BLaER1 treated with 17β-estradiol and CSF1 and Interleukin-3, amounts not matched to agents 10 nM and 100 nM (cell line): Measurements from ENCODE around the gene DCN.

Source experiments
- H3K27ac ChIP-seq, 11 experiments: shearing (Covaris generic); formaldehyde crosslinking; 2 replicates each; pipeline ENCODE4 v1.8.1; 2022
- H3K27me3 ChIP-seq, 11 experiments: shearing (Covaris generic); formaldehyde crosslinking; 2 replicates each; pipeline ENCODE4 v1.8.1; 2022
- H3K36me3 ChIP-seq, 11 experiments: shearing (Covaris generic); formaldehyde crosslinking; 2 replicates each; pipeline ENCODE4 v1.8.1; 2022
- H3K4me1 ChIP-seq, 10 experiments: shearing (Covaris generic); formaldehyde crosslinking; 2 replicates each; pipeline ENCODE4 v1.8.1; 2022
- H3K4me2 ChIP-seq, 11 experiments: shearing (Covaris generic); formaldehyde crosslinking; 2 replicates each; pipeline ENCODE4 v1.8.1; 2022
- H3K4me3 ChIP-seq, 10 experiments: shearing (Covaris generic); formaldehyde crosslinking; 2 replicates each; pipeline ENCODE4 v1.8.1; 2022
- H3K9ac ChIP-seq, 11 experiments: shearing (Covaris generic); formaldehyde crosslinking; 2 replicates each; pipeline ENCODE4 v1.8.1; 2022
- H3K9me3 ChIP-seq, 11 experiments: shearing (Covaris generic); formaldehyde crosslinking; replicated peaks in 1 of 11; 2 replicates each; pipeline ENCODE4 v1.8.1; 2022
- H4K20me1 ChIP-seq, 11 experiments: shearing (Covaris generic); formaldehyde crosslinking; 2 replicates each; pipeline ENCODE4 v1.8.1; 2022
- Cebpa-rat ChIP-seq, 11 experiments: shearing (Covaris generic); IDR thresholded peaks; 2 replicates each; pipeline ENCODE4 v1.8.1; 2022

Gene DCN, protein sequence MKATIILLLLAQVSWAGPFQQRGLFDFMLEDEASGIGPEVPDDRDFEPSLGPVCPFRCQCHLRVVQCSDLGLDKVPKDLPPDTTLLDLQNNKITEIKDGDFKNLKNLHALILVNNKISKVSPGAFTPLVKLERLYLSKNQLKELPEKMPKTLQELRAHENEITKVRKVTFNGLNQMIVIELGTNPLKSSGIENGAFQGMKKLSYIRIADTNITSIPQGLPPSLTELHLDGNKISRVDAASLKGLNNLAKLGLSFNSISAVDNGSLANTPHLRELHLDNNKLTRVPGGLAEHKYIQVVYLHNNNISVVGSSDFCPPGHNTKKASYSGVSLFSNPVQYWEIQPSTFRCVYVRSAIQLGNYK

GRCh38 chr12:91182636-91183455, at the start of gene DCN:
Gene DCN (minus strand): TSS chr12:91182817. CDS start chr12:91178552, 4,265 bp downstream.
- no peak for TF ChIP-seq Cebpa-rat (IDR thresholded peaks at IDR 0.05)
- Histone ChIP-seq H3K9ac (no peak within 1 kb of the TSS), H3K36me3 (no peaks in the 10 kb centered on the region), H3K27me3 (no peaks in the 10 kb centered on the region), H4K20me1 (no peaks in the 10 kb centered on the region), H3K4me3 (no peak within 1 kb of the TSS), H3K4me1 (peaks cover 0 to 23% (median 11%) of the 10 kb centered on the region in 10 experiments; a peak in 13 of 20 replicates), H3K9me3 (no peaks in the 10 kb centered on the region), H3K27ac (no peak within 1 kb of the TSS), H3K4me2 (peak within 1 kb of the TSS in 7 of 11 experiments; percentile 19 to 47 (median 32); a peak in 7 of 22 replicates)

DNA sequence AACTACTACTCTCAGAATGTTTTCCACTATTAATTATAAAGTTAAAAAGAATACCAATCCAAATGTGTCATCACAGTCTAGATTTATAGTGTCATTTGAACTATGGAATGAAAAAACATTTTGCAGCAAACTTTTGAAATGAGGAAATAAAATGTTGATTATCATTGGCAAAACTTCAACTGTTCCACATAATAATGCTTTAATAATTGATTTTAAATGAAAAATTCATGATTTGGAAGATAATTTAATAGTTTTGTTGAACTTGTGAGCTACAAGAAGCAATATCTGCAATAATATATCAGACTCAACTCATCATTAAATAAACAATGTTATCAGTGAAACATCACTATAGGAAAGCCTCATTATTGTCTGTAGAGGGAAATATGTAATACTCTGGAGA, 48.2 kb upstream of the DCN start:
- TF ChIP-seq Cebpa-rat (IDR thresholded peaks at IDR 0.05), result no peak
- H3K4me1 ChIP-seq, result peaks cover 0 to 4% (median 0%) of the 10 kb centered on the region in 10 experiments; a peak in 1 of 20 replicates
- no peaks in the 10 kb centered on the region for H3K36me3 ChIP-seq
- H3K27me3 ChIP-seq, result no peaks in the 10 kb centered on the region
- no peaks in the 10 kb centered on the region for H3K9me3 ChIP-seq
- no peaks in the 10 kb centered on the region for H4K20me1 ChIP-seq
- no peak overlapping the region for H3K4me3 ChIP-seq
- no peak overlapping the region for H3K9ac ChIP-seq
- no peak overlapping the region for H3K27ac ChIP-seq
- no peak overlapping the region for H3K4me2 ChIP-seq

GRCh38 chr12:91226951-91227350, 44.3 kb upstream of the DCN start:
- no peaks in the 10 kb centered on the region for H3K27me3 ChIP-seq
- H3K9me3 ChIP-seq, result no peaks in the 10 kb centered on the region
- H3K9ac ChIP-seq, result no peak overlapping the region
- no peak overlapping the region for H3K4me2 ChIP-seq
- no peak for TF ChIP-seq Cebpa-rat (IDR thresholded peaks at IDR 0.05)
- no peaks in the 10 kb centered on the region for H3K36me3 ChIP-seq
- no peaks in the 10 kb centered on the region for H4K20me1 ChIP-seq
- H3K4me3 ChIP-seq, result no peak overlapping the region
- no peak overlapping the region for H3K27ac ChIP-seq
- H3K4me1 ChIP-seq, result peaks cover 0 to 4% (median 0%) of the 10 kb centered on the region in 10 experiments; a peak in 1 of 20 replicates

DNA sequence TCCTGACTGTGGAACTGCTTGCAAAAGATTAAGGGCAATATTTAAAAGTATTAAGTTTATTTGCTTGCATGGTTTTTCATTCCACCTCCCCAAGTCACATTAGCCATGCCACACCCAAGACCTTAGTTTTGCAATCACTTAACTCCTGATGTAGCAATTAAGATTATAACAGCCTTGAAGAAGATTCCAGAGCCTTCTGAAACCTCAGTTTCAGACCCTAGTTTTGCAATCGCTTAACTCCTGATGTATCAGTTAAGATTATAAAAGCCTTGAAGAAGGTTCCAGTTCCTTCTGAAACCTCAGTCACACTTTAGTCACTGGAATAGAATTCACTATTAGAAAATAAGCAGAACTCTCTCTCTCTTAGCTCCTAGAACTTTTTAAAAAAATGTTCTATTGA, 42.7 kb upstream of the DCN start:
- Histone ChIP-seq H3K27me3 (no peaks in the 10 kb centered on the region), H3K27ac (no peak overlapping the region), H3K9me3 (no peaks in the 10 kb centered on the region), H3K4me1 (peaks cover 0 to 4% (median 0%) of the 10 kb centered on the region in 10 experiments; a peak in 1 of 20 replicates), H3K36me3 (no peaks in the 10 kb centered on the region), H4K20me1 (no peaks in the 10 kb centered on the region), H3K4me2 (no peak overlapping the region; a peak in 1 of 22 replicates), H3K4me3 (no peak overlapping the region), H3K9ac (no peak overlapping the region)
- TF ChIP-seq Cebpa-rat (IDR thresholded peaks at IDR 0.05), result no peak

GRCh38 chr12:91224401-91224800, 41.8 kb upstream of the DCN start:
- Histone ChIP-seq H3K36me3 (no peaks in the 10 kb centered on the region), H3K27ac (no peak overlapping the region), H3K9me3 (no peaks in the 10 kb centered on the region), H3K9ac (no peak overlapping the region), H3K27me3 (no peaks in the 10 kb centered on the region), H3K4me2 (no peak overlapping the region), H4K20me1 (no peaks in the 10 kb centered on the region), H3K4me3 (no peak overlapping the region), H3K4me1 (peaks cover 0 to 6% (median 2%) of the 10 kb centered on the region in 10 experiments; a peak in 7 of 20 replicates)
- TF ChIP-seq Cebpa-rat (IDR thresholded peaks at IDR 0.05), result no peak

GRCh38 chr12:91222746-91223145, 40.1 kb upstream of the DCN start:
- Histone ChIP-seq H3K9ac (no peak overlapping the region), H4K20me1 (no peaks in the 10 kb centered on the region), H3K4me3 (no peak overlapping the region), H3K36me3 (no peaks in the 10 kb centered on the region), H3K9me3 (no peaks in the 10 kb centered on the region), H3K27ac (no peak overlapping the region), H3K4me1 (peaks cover 0 to 8% (median 0%) of the 10 kb centered on the region in 10 experiments; a peak in 6 of 20 replicates), H3K27me3 (no peaks in the 10 kb centered on the region), H3K4me2 (no peak overlapping the region)
- TF ChIP-seq Cebpa-rat (IDR thresholded peaks at IDR 0.05), result no peak

DNA sequence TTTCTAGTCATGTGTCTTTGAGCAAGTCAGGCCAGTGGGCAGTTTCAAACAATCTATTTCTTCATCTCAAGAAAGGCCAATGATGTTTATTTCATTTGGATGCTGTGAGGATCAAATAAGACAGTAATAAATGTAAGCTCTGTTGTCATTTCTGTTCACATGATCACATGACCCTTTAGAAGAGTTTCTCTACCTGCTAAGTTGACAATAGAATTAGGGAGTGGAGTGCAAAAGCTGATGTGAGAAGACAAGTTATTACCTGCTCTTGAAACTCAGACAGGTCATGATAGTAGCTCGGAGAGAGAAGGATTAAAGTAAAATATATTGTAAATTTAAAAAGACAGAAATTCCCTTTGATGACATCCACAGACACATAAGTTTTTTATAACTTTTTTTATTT, 37.3 kb upstream of the DCN start:
- H3K27ac ChIP-seq, result peak overlapping the region in 2 of 11 experiments; percentile 28 to 41; a peak in 3 of 22 replicates
- TF ChIP-seq Cebpa-rat (IDR thresholded peaks at IDR 0.05), result no peak

DNA sequence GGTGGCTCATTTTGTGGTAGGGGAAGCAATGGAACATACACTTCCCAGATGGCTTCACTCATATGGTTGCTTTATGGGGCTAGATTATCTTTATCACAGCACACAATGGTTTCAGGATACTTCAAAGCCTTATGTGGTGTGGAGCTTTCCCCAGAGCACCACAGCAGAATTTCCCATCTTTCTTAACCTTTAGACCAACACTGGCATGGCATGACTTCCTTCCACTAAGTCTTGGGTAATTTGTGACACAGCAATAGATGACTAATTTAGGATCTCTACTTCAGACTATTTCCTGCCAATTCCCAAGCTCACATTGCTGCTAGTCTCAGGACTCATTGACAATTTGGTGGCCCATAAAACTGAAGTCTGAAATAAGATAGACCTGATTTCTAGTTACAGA, 36.9 kb upstream of the DCN start:
- H3K9me3 ChIP-seq, result no peaks in the 10 kb centered on the region
- H3K27ac ChIP-seq, result peak overlapping the region in 2 of 11 experiments; percentile 28 to 41; a peak in 3 of 22 replicates
- no peak overlapping the region for H3K4me3 ChIP-seq
- peak overlapping the region in 6 of 11 experiments; percentile 3 to 30 (median 22); a peak in 8 of 22 replicates for H3K4me2 ChIP-seq
- peaks cover 0 to 11% (median 0%) of the 10 kb centered on the region in 10 experiments; a peak in 6 of 20 replicates for H3K4me1 ChIP-seq
- no peaks in the 10 kb centered on the region for H4K20me1 ChIP-seq
- TF ChIP-seq Cebpa-rat (IDR thresholded peaks at IDR 0.05), result peak in 2 of 11 experiments; percentile 31 to 51; a peak in 2 of 22 replicates
- H3K36me3 ChIP-seq, result no peaks in the 10 kb centered on the region
- no peaks in the 10 kb centered on the region for H3K27me3 ChIP-seq
- no peak overlapping the region for H3K9ac ChIP-seq

More for the DNA sequence above, 37.3 kb upstream of the DCN start:
- Histone ChIP-seq H3K9me3 (no peaks in the 10 kb centered on the region), H3K36me3 (no peaks in the 10 kb centered on the region), H4K20me1 (no peaks in the 10 kb centered on the region), H3K9ac (no peak overlapping the region), H3K4me3 (no peak overlapping the region), H3K27me3 (no peaks in the 10 kb centered on the region), H3K4me2 (peak overlapping the region in 6 of 11 experiments; percentile 3 to 30 (median 22); a peak in 8 of 22 replicates), H3K4me1 (peaks cover 0 to 11% (median 0%) of the 10 kb centered on the region in 10 experiments; a peak in 6 of 20 replicates)

DNA sequence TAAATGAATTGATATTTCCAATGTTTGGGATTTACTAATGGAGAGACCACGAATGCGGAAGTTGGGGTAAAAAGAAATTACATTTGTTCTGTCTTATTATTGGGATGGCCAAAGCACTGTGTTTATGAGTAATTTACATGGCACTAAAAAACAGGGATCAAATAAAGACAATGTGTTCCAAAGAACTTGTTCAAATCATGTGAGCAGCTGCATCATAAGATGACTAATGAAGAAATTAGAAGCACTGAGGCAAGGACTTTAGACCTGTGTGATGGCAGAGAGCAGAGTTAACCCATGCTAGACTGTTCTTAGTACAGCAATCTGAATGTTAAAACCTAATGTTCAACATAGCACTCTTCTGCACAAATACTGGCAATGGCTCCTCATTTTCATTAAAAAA, 34.3 kb upstream of the DCN start:
- no peak for TF ChIP-seq Cebpa-rat (IDR thresholded peaks at IDR 0.05)
- no peak overlapping the region for H3K4me3 ChIP-seq
- peaks cover 0 to 11% (median 0%) of the 10 kb centered on the region in 10 experiments; a peak in 6 of 20 replicates for H3K4me1 ChIP-seq
- H4K20me1 ChIP-seq, result no peaks in the 10 kb centered on the region
- peaks cover 0 to 6% (median 0%) of the 10 kb centered on the region in 11 experiments; a peak in 1 of 22 replicates for H3K9me3 ChIP-seq
- no peak overlapping the region for H3K27ac ChIP-seq
- H3K27me3 ChIP-seq, result no peaks in the 10 kb centered on the region
- no peaks in the 10 kb centered on the region for H3K36me3 ChIP-seq
- no peak overlapping the region for H3K4me2 ChIP-seq
- H3K9ac ChIP-seq, result no peak overlapping the region
